Transverse colon (tissue), 4 donors: ENCODE measurements around the gene WDR62.

ENCODE experiments used
- EP300 ChIP-seq: sonication (generic); formaldehyde crosslinking; IDR thresholded peaks from one replicate; pipeline ENCODE4 v1.6.1; 2017; ENCODE audit warnings: antibody characterized with exemption, low read depth
- POLR2A ChIP-seq: fragments of 450-650 bp; IDR thresholded peaks from one replicate; pipeline ENCODE4 v1.6.1; 2016; ENCODE audit warnings: antibody characterized with exemption, mild to moderate bottlenecking, moderate library complexity
- POLR2AphosphoS5 ChIP-seq, 3 donors: sonication (generic); formaldehyde crosslinking; IDR thresholded peaks; one replicate each; pipeline ENCODE4 v1.6.1; 2016; ENCODE audit warnings: antibody characterized with exemption in 3 of 3
- TF ChIP-seq, protein P1 (sequence below), 5 experiments: fragments of 200-600 bp in 3 of 5; fragments of 450-650 bp in 2 of 5; sonication (generic) in 3 of 5; IDR thresholded peaks; 1 replicate in 2 of 5; 2 replicates in 3 of 5; pipeline ENCODE4 v1.5.1; 2016 to 2017; ENCODE audit warnings: antibody characterized with exemption in 5 of 5, inconsistent platforms in 3 of 5, mild to moderate bottlenecking in 2 of 5, moderate library complexity in 1 of 5

DNA sequence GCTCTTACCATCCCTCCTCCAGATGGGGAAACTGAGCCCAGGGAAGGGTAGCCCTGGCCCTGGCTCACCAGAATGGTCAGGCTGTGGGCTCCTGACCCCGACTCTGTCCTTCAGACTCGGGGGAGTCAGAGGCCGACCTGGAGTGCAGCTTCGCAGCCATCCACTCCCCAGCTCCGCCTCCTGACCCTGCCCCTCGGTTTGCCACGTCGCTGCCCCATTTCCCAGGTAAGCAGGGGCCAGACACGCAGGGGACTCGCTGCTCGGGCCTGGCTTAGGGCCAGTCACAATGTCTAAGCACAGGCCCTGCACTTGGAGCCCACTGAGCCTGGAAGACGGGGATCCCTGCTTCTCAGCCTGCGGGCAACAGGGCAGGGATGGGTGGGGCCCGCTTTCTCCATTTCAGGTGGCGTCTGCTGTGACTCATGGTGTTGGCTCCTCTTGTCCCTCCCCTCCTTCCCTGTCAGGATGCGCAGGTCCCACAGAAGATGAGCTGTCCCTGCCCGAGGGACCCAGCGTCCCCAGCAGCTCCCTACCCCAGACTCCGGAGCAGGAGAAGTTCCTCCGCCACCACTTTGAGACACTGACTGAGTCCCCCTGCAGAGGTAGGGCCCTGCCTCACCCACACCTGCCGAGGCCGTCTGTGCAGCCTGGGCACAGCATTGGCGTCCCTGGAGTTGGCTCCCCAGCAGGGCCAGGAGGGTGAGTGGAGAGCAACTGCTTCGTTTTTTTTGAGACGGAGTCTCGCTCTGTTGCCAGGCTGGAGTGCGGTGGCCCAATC, 47.0 kb downstream of the WDR62 start:
- TF ChIP-seq, protein P1, sequence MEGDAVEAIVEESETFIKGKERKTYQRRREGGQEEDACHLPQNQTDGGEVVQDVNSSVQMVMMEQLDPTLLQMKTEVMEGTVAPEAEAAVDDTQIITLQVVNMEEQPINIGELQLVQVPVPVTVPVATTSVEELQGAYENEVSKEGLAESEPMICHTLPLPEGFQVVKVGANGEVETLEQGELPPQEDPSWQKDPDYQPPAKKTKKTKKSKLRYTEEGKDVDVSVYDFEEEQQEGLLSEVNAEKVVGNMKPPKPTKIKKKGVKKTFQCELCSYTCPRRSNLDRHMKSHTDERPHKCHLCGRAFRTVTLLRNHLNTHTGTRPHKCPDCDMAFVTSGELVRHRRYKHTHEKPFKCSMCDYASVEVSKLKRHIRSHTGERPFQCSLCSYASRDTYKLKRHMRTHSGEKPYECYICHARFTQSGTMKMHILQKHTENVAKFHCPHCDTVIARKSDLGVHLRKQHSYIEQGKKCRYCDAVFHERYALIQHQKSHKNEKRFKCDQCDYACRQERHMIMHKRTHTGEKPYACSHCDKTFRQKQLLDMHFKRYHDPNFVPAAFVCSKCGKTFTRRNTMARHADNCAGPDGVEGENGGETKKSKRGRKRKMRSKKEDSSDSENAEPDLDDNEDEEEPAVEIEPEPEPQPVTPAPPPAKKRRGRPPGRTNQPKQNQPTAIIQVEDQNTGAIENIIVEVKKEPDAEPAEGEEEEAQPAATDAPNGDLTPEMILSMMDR (IDR thresholded peaks at IDR 0.05): no peak
- TF ChIP-seq POLR2A (no peak), POLR2AphosphoS5 (IDR thresholded peaks at IDR 0.05) (no peak), EP300 (no peak)
